Lower lobe of right lung (tissue), 2 donors: ENCODE measurements around the gene NGFR. TPM values are rescaled to one million over a fixed set of nuclear protein-coding genes. Genes with fewer than 3 reads are reported as not detected.

Experiments
- ATAC-seq, 2 donors: fragments of 200-7000 bp; cut with Tn5 transposase; one replicate each; pipeline ENCODE4 v1.9.1; 2020 to 2022; ENCODE audit warnings: mild to moderate bottlenecking in 2 of 2, moderate library complexity in 2 of 2
- DNase-seq: peaks from one replicate; pipeline ENCODE4 v3.0.0-alpha.2; 2020
- H3K27ac ChIP-seq: fragments of 200-600 bp; one replicate; pipeline ENCODE4 v1.8.0; 2022
- H3K27me3 ChIP-seq: fragments of 200-600 bp; one replicate; pipeline ENCODE4 v1.8.0; 2022; ENCODE audit warnings: low read depth
- H3K36me3 ChIP-seq: fragments of 200-600 bp; one replicate; pipeline ENCODE4 v1.8.0; 2022; ENCODE audit warnings: mild to moderate bottlenecking
- H3K4me1 ChIP-seq: fragments of 200-600 bp; one replicate; pipeline ENCODE4 v1.8.0; 2022
- H3K4me3 ChIP-seq: fragments of 200-600 bp; one replicate; pipeline ENCODE4 v1.8.0; 2022; ENCODE audit warnings: mild to moderate bottlenecking
- H3K9me3 ChIP-seq: fragments of 200-600 bp; one replicate; pipeline ENCODE4 v1.8.0; 2022
- CTCF ChIP-seq: fragments of 200-600 bp; IDR thresholded peaks from one replicate; pipeline ENCODE4 v1.8.0; 2022; ENCODE audit warnings: antibody characterized with exemption, mild to moderate bottlenecking
- intact Hi-C: fragments of 100-400 bp; cut with DNase I; formaldehyde crosslinking; loops from one replicate; pipeline ENCODE4 v1.11.0; 2022
- total RNA-seq: library from RNA; stranded (reverse); fragmentation: NEBNext Ultra II Directional; extraction: Animal tissue kit (Norgen Biotek cat#: 25700); gene quantifications from one replicate; pipeline ENCODE4 v1.2.1, GENCODE V29; 2021
- donor health status: DM: no; HTN: yes; CAD: no; lungs with severe emphysema.

Gene NGFR
- total RNA-seq, 1 donor from 2014 or later = 2.3 TPM

- TF ChIP-seq CTCF = no peak
- H3K27ac ChIP-seq = no peak overlapping the region
- peaks cover 10% of the 10 kb centered on the region for H3K27me3 ChIP-seq
- intact Hi-C loops = no loop called here
- no peak for ATAC-seq
- DNase-seq = no peak
- H3K36me3 ChIP-seq = no peaks in the 10 kb centered on the region
- H3K4me1 ChIP-seq = no peaks in the 10 kb centered on the region
- no peaks in the 10 kb centered on the region for H3K9me3 ChIP-seq
- H3K4me3 ChIP-seq = no peak overlapping the region
Measured at GRCh38 chr17:49546546-49547535, 51.7 kb downstream of the NGFR start.

- no peak for DNase-seq
- Histone ChIP-seq H3K4me1 (no peaks in the 10 kb centered on the region), H3K9me3 (no peaks in the 10 kb centered on the region), H3K36me3 (no peaks in the 10 kb centered on the region), H3K27me3 (peaks cover 10% of the 10 kb centered on the region), H3K4me3 (no peak overlapping the region), H3K27ac (no peak overlapping the region)
- intact Hi-C loops = no loop called here
- no peak for TF ChIP-seq CTCF
- no peak for ATAC-seq
Measured at GRCh38 chr17:49547566-49547965, 52.5 kb downstream of the NGFR start.

DNA sequence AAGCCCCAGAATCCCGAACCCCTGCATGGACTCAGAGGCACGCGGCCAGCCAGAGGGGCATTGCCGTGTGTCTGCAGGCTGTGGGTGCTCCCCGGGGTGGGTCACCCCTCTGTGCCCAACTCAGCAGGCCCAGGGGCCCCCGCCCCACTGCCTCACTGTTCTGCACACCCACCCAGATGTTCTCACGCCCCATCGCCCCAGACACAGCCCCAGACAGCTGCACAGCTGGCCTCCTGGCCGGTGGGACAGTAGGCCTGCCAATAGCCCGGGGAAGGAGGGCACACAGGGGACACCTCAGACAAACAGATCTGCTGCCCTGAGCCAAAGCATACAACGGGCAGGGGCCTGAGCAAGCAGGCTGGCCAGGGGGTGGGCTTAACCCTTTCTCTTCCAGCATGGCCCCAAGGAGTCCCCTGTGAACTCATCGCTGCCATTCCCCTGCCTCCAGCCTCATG, 53.0 kb downstream of the NGFR start:
- ATAC-seq (no peak), DNase-seq (no peak)
- TF ChIP-seq CTCF = no peak
- Histone ChIP-seq H3K27ac (no peak overlapping the region), H3K9me3 (no peaks in the 10 kb centered on the region), H3K4me3 (no peak overlapping the region), H3K36me3 (no peaks in the 10 kb centered on the region), H3K27me3 (peaks cover 10% of the 10 kb centered on the region), H3K4me1 (no peaks in the 10 kb centered on the region)
- intact Hi-C loops = no loop called here

DNA sequence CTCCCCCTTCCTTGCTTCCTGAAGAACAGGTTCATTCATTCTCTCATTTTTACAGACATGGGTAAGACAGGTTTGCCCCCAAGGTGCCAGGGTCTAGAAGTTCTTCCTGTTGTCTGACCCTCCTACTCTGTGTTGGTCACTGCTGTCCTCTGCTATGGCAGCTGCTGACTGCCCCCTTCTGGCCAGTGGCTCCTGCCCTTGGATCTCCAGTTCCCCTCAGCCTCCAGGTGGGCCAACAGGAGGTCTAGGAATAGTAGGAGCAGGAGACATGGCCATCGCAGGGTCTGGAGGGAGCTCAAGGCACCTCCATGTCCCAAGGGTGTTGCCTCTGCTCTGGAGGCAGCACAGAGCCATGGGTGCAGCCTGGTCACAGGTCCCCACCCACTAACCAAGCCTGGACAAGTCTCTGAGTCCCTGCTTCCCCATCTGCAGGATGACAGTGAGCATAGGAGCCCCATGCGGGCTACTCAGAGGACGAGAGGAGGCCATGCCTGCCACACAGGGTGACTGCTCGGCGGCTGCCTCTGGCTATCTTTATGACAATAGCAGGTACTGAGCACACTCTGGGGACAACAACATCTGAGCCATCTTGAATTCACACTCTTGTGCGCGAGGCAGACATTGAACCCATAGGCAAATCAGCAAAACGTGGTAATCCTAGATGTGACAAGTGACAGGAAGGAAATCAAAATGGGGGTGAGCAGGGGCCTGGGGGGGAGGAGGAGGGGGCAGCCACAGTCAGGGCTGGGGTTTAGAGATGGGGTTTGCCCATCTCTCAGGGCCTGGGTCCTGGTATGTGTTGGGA, 53.6 kb downstream of the NGFR start:
- peak; percentile 54 for TF ChIP-seq CTCF
- H3K4me1 ChIP-seq = no peaks in the 10 kb centered on the region
- no peak overlapping the region for H3K4me3 ChIP-seq
- no peaks in the 10 kb centered on the region for H3K36me3 ChIP-seq
- H3K27ac ChIP-seq = no peak overlapping the region
- H3K9me3 ChIP-seq = no peaks in the 10 kb centered on the region
- H3K27me3 ChIP-seq = peaks cover 10% of the 10 kb centered on the region
- ATAC-seq (peak; percentile 47 to 48), DNase-seq (no peak)
- intact Hi-C loops = no loop called here

- no peaks in the 10 kb centered on the region for H3K9me3 ChIP-seq
- no peak overlapping the region for H3K4me3 ChIP-seq
- DNase-seq (no peak), ATAC-seq (no peak)
- TF ChIP-seq CTCF = no peak
- peaks cover 10% of the 10 kb centered on the region for H3K27me3 ChIP-seq
- H3K36me3 ChIP-seq = no peaks in the 10 kb centered on the region
- no peaks in the 10 kb centered on the region for H3K4me1 ChIP-seq
- H3K27ac ChIP-seq = no peak overlapping the region
- intact Hi-C loops = no loop called here
Measured at GRCh38 chr17:49549311-49549605, 54.2 kb downstream of the NGFR start.
